Keratinocyte (primary cell): ENCODE measurements around the gene CFL1. TPM values are rescaled to one million over a fixed set of nuclear protein-coding genes. Genes with fewer than 3 reads are reported as not detected.

Experiments used
- DNase-seq: peaks from one replicate; pipeline ENCODE4 v3.0.0-alpha.2; 2011; ENCODE audit warnings: low read depth, missing footprints, low spot score
- FAIRE-seq: peaks from 2 replicates; lab custom pipeline; 2011; peaks lifted over from hg19 to GRCh38; lab: Jason Lieb, UNC
- H2AFZ ChIP-seq: 2 replicates; pipeline ENCODE4 v1.6.0; 2012; ENCODE audit warnings: low read length, control low read depth, inconsistent platforms; ENCODE audit not compliant: control insufficient read depth
- H3K27ac ChIP-seq: 2 replicates; pipeline ENCODE4 v1.5.1; 2011; ENCODE audit warnings: low read length; ENCODE audit not compliant: control insufficient read depth, insufficient read depth
- H3K27me3 ChIP-seq: 3 replicates; pipeline ENCODE4 v1.6.0; 2011; ENCODE audit warnings: low read length; ENCODE audit not compliant: control insufficient read depth, insufficient read depth; ENCODE audit errors: extremely low read depth
- H3K36me3 ChIP-seq, 2 experiments: 2 replicates in 1 of 2; 3 replicates in 1 of 2; pipeline ENCODE4 v1.5.1; 2011; ENCODE audit warnings: low read length in 2 of 2, mild to moderate bottlenecking in 1 of 2; ENCODE audit not compliant: control insufficient read depth in 2 of 2, insufficient read depth in 2 of 2; ENCODE audit errors: extremely low read depth in 1 of 2
- H3K4me1 ChIP-seq: 3 replicates; pipeline ENCODE4 v1.5.1; 2011; ENCODE audit warnings: low read length; ENCODE audit not compliant: control insufficient read depth, insufficient read depth; ENCODE audit errors: extremely low read depth
- H3K4me2 ChIP-seq: 3 replicates; pipeline ENCODE4 v1.6.0; 2011; ENCODE audit warnings: low read depth, low read length; ENCODE audit not compliant: control insufficient read depth, insufficient read depth; ENCODE audit errors: extremely low read depth
- H3K4me3 ChIP-seq, 3 experiments: fragments of 200-600 bp in 1 of 3; sonication (generic) in 1 of 3; 2 replicates in 2 of 3; 3 replicates in 1 of 3; pipeline ENCODE4 v1.5.1; 2011 to 2016; ENCODE audit warnings: low read length in 3 of 3, mild to moderate bottlenecking in 3 of 3, control low read depth in 2 of 3, inconsistent platforms in 1 of 3, low read depth in 1 of 3, mixed read lengths in 1 of 3, mixed run types in 1 of 3, moderate library complexity in 1 of 3; ENCODE audit not compliant: control insufficient read depth in 2 of 3, insufficient read depth in 2 of 3; ENCODE audit errors: extremely low read depth in 1 of 3
- H3K79me2 ChIP-seq: 2 replicates; pipeline ENCODE4 v1.6.0; 2012; ENCODE audit warnings: low read length; ENCODE audit not compliant: control insufficient read depth, insufficient read depth
- H3K9ac ChIP-seq: 3 replicates; pipeline ENCODE4 v1.6.0; 2011; ENCODE audit warnings: low read length; ENCODE audit not compliant: control insufficient read depth, insufficient read depth; ENCODE audit errors: extremely low read depth
- H3K9me1 ChIP-seq: 3 replicates; pipeline ENCODE4 v1.6.0; 2011; ENCODE audit warnings: low read length; ENCODE audit not compliant: control insufficient read depth, insufficient read depth; ENCODE audit errors: extremely low read depth
- H3K9me3 ChIP-seq: 2 replicates; pipeline ENCODE4 v1.5.1; 2012; ENCODE audit warnings: low read depth, low read length; ENCODE audit not compliant: control insufficient read depth
- H4K20me1 ChIP-seq: 3 replicates; pipeline ENCODE4 v1.6.0; 2011; ENCODE audit warnings: low read length; ENCODE audit not compliant: control insufficient read depth, insufficient read depth; ENCODE audit errors: extremely low read depth
- EZH2 ChIP-seq: IDR thresholded peaks from one replicate; pipeline ENCODE4 v1.6.1; 2012; ENCODE audit warnings: inconsistent platforms, mild to moderate bottlenecking, low read length, moderate library complexity
- dilution Hi-C: fragments of 300-500 bp; cut with MboI; formaldehyde crosslinking; loops from one replicate; pipeline ENCODE4 v1.7.0; 2020; ENCODE audit warnings: low sequenced_read_pairs; ENCODE audit not compliant: extremely low pct_ligation_motif_present
- polyA minus RNA-seq, 3 experiments: library from RNA; depleted of rRNA, polyadenylated mRNA; stranded (reverse); fragments of >200 nt; gene quantifications; 1 replicate in 1 of 3; 2 replicates in 1 of 3; 3 replicates in 1 of 3; pipeline ENCODE4 v1.2.3, GENCODE V29; 2011
- polyA plus RNA-seq, 5 experiments: library from polyadenylated mRNA; depleted of rRNA in 3 of 5; stranded (reverse) in 3 of 5; stranded (forward) in 1 of 5; unstranded in 1 of 5; fragments of >200 nt; gene quantifications; 1 replicate in 1 of 5; 2 replicates in 3 of 5; 3 replicates in 1 of 5; pipeline versions ENCODE4 v1.2.1 to v1.2.3, GENCODE V29; 2011 to 2012; ENCODE audit warnings: missing spikeins in 2 of 5, low read depth in 1 of 5, low replicate concordance in 1 of 5
- TF ChIP-seq, protein P1 (sequence below), 3 experiments: IDR thresholded peaks in 1 of 3; conservative IDR thresholded peaks in 1 of 3; optimal IDR thresholded peaks in 1 of 3; 2 replicates in 2 of 3; 3 replicates in 1 of 3; pipeline versions ENCODE3 to v1.5.1; 2011; ENCODE audit warnings: low read length in 3 of 3, mild to moderate bottlenecking in 3 of 3, moderate library complexity in 2 of 3, control low read depth in 1 of 3, inconsistent platforms in 1 of 3; ENCODE audit not compliant: insufficient read depth in 2 of 3; ENCODE audit errors: extremely low read depth in 1 of 3

Gene CFL1
- polyA plus RNA-seq, result 571 to 1,860 TPM (median 1,236 TPM) in 3 replicates
- 666 TPM for polyA plus RNA-seq (2011; ENCODE audit: low read depth)
- polyA plus RNA-seq (2011; cell fraction: cytosol; rRNA removed), result 1,327 and 1,969 TPM in 2 replicates
- polyA plus RNA-seq (2011; cell fraction: nucleus; rRNA removed), result 923 and 954 TPM in 2 replicates
- polyA plus RNA-seq (2012; ENCODE audit: low replicate concordance), result 653 and 1,356 TPM in 2 replicates
- 1,488 to 1,745 TPM (median 1,639 TPM) in 3 replicates for polyA minus RNA-seq
- polyA minus RNA-seq (2011; cell fraction: cytosol; rRNA and poly(A)+ RNA removed), result 1,134 TPM
- polyA minus RNA-seq (2011; cell fraction: nucleus; rRNA and poly(A)+ RNA removed), result 407 and 633 TPM in 2 replicates

GRCh38 chr11:65857853-65858680 is at the start of gene CFL1:
Gene CFL1, minus strand, starts transcription at chr11:65858180. Its CDS starts 81 bp downstream, at chr11:65858099.
- Histone ChIP-seq H3K4me3 (peak within 1 kb of the TSS; percentile 83 to 96 (median 91)), H4K20me1 (peaks cover 43% of the 10 kb centered on the region), H3K4me1 (peaks cover 32% of the 10 kb centered on the region), H3K9me1 (peaks cover 7% of the 10 kb centered on the region), H3K27me3 (no peaks in the 10 kb centered on the region), H3K27ac (peak within 1 kb of the TSS; percentile 90), H3K79me2 (peaks cover 67% of the 10 kb centered on the region), H3K4me2 (peak within 1 kb of the TSS; percentile 100), H3K36me3 (peaks cover 37 to 52% of the 10 kb centered on the region in 2 experiments), H2AFZ (peak within 1 kb of the TSS; percentile 71), H3K9me3 (no peaks in the 10 kb centered on the region), H3K9ac (peak within 1 kb of the TSS; percentile 83)
- no peak for FAIRE-seq
- TF ChIP-seq, protein P1, sequence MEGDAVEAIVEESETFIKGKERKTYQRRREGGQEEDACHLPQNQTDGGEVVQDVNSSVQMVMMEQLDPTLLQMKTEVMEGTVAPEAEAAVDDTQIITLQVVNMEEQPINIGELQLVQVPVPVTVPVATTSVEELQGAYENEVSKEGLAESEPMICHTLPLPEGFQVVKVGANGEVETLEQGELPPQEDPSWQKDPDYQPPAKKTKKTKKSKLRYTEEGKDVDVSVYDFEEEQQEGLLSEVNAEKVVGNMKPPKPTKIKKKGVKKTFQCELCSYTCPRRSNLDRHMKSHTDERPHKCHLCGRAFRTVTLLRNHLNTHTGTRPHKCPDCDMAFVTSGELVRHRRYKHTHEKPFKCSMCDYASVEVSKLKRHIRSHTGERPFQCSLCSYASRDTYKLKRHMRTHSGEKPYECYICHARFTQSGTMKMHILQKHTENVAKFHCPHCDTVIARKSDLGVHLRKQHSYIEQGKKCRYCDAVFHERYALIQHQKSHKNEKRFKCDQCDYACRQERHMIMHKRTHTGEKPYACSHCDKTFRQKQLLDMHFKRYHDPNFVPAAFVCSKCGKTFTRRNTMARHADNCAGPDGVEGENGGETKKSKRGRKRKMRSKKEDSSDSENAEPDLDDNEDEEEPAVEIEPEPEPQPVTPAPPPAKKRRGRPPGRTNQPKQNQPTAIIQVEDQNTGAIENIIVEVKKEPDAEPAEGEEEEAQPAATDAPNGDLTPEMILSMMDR (optimal IDR thresholded peaks at IDR 0.05 in 1 of 3, IDR thresholded peaks at IDR 0.05 in 1 of 3, conservative IDR thresholded peaks at IDR 0.05 in 1 of 3; ENCODE audit: extremely low read depth in 1 of 3, insufficient read depth in 2 of 3, low read length in 3 of 3), result no peak
- no peak for TF ChIP-seq EZH2
- peak; percentile 76 for DNase-seq
- dilution Hi-C loops, result no loop called here

- Histone ChIP-seq H3K9ac (no peak overlapping the region), H3K9me3 (no peaks in the 10 kb centered on the region), H3K27ac (no peak overlapping the region), H3K27me3 (no peaks in the 10 kb centered on the region), H3K4me3 (no peak overlapping the region), H3K4me1 (peaks cover 36% of the 10 kb centered on the region), H3K4me2 (no peak overlapping the region), H3K79me2 (peaks cover 1% of the 10 kb centered on the region), H3K36me3 (no peaks in the 10 kb centered on the region), H2AFZ (no peak overlapping the region), H4K20me1 (no peaks in the 10 kb centered on the region), H3K9me1 (no peaks in the 10 kb centered on the region)
- DNase-seq (no peak), FAIRE-seq (no peak)
- dilution Hi-C loops, result no loop called here
- no peak for TF ChIP-seq EZH2
- TF ChIP-seq, protein P1 (optimal IDR thresholded peaks at IDR 0.05 in 1 of 3, IDR thresholded peaks at IDR 0.05 in 1 of 3, conservative IDR thresholded peaks at IDR 0.05 in 1 of 3; ENCODE audit: extremely low read depth in 1 of 3, insufficient read depth in 2 of 3, low read length in 3 of 3), result no peak
These were observed 48.6 kb upstream of the CFL1 start for GRCh38 chr11:65906602-65907001.
